Gastroesophageal sphincter (tissue), 4 donors: ENCODE measurements around the gene ETV6. TPM values are rescaled to one million over a fixed set of nuclear protein-coding genes. Genes with fewer than 3 reads are reported as not detected.

Experiments
- ATAC-seq: fragments of 150-250 bp; one replicate; pipeline ENCODE4 v1.9.1; 2016; ENCODE audit warnings: mild to moderate bottlenecking, moderate library complexity
- H3K27ac ChIP-seq, 4 donors: fragments of 200-600 bp; sonication (generic) in 3 of 4; 1 replicate in 3 of 4; 2 replicates in 1 of 4; pipeline ENCODE4 v1.5.1; 2016 to 2019
- H3K27me3 ChIP-seq: fragments of 200-600 bp; sonication (generic); one replicate; pipeline ENCODE4 v1.5.1; 2019
- H3K36me3 ChIP-seq, 2 donors: fragments of 200-600 bp; sonication (generic); one replicate each; pipeline ENCODE4 v1.5.1; 2019; ENCODE audit warnings: control low read depth in 1 of 2
- H3K4me1 ChIP-seq, 3 donors: fragments of 200-600 bp; sonication (generic); 1 replicate in 2 of 3; 2 replicates in 1 of 3; pipeline ENCODE4 v1.5.1; 2016 to 2019; ENCODE audit warnings: control low read depth in 2 of 3
- H3K4me3 ChIP-seq, 2 donors: fragments of 200-600 bp; sonication (generic); one replicate each; pipeline ENCODE4 v1.5.1; 2019; ENCODE audit warnings: mild to moderate bottlenecking in 1 of 2, moderate library complexity in 1 of 2
- H3K9me3 ChIP-seq, 3 donors: fragments of 200-600 bp; sonication (generic); one replicate each; pipeline ENCODE4 v1.5.1; 2017 to 2019; ENCODE audit warnings: control low read depth in 2 of 3
- CTCF ChIP-seq, 4 experiments: fragments of 200-600 bp in 2 of 4; fragments of 450-650 bp in 2 of 4; sonication (generic) in 1 of 4; IDR thresholded peaks; one replicate each; pipeline ENCODE4 v1.5.1; 2017 to 2019; ENCODE audit warnings: antibody characterized with exemption in 4 of 4, mild to moderate bottlenecking in 2 of 4, moderate library complexity in 2 of 4
- EP300 ChIP-seq: sonication (generic); formaldehyde crosslinking; IDR thresholded peaks from one replicate; pipeline ENCODE4 v1.6.1; 2017; ENCODE audit warnings: antibody characterized with exemption, mild to moderate bottlenecking
- POLR2A ChIP-seq, 2 donors: fragments of 450-650 bp; IDR thresholded peaks; one replicate each; pipeline ENCODE4 v1.6.1; 2017; ENCODE audit warnings: antibody characterized with exemption in 2 of 2, mild to moderate bottlenecking in 2 of 2, moderate library complexity in 1 of 2
- POLR2AphosphoS5 ChIP-seq: sonication (generic); formaldehyde crosslinking; IDR thresholded peaks from one replicate; pipeline ENCODE4 v1.6.1; 2017; ENCODE audit warnings: antibody characterized with exemption
- WGBS, 2 donors: methylation state at CpG; one replicate each; pipeline ENCODE4 v1.1.5; 2018; ENCODE audit warnings: low coverage in 1 of 2; 5-methylcytosine and 5-hydroxymethylcytosine counted together
- total RNA-seq, 4 donors: library from RNA; depleted of rRNA; stranded (reverse); fragments of >200 nt; gene quantifications; one replicate each; pipeline ENCODE4 v1.1.0, GENCODE V29; 2016

Gene ETV6
- total RNA-seq, 4 donors from 2014 or later = 18.7 to 30.1 (median 21.1) TPM

- H3K9me3 ChIP-seq = no peaks in the 10 kb centered on the region
- ATAC-seq = no peak
- peak overlapping the region; percentile 90 to 95 (median 92) for H3K27ac ChIP-seq
- 27 to 39% methylated on average over 6 of the region's 6 CpGs for WGBS, 2 donors
- TF ChIP-seq EP300 (no peak), POLR2AphosphoS5 (no peak), CTCF (IDR thresholded peaks at IDR 0.05) (no peak), POLR2A (IDR thresholded peaks at IDR 0.05) (no peak)
- no peaks in the 10 kb centered on the region for H3K36me3 ChIP-seq
- peaks cover 18 to 87% (median 19%) of the 10 kb centered on the region in 3 donors for H3K4me1 ChIP-seq
- no peak overlapping the region for H3K4me3 ChIP-seq
- H3K27me3 ChIP-seq = no peaks in the 10 kb centered on the region
Observed at GRCh38 chr12:11795913-11796459, 146.5 kb downstream of the ETV6 start.

GRCh38 chr12:11797317-11797913 lies 147.9 kb downstream of the ETV6 start:
- peaks cover 17 to 80% (median 19%) of the 10 kb centered on the region in 3 donors for H3K4me1 ChIP-seq
- no peaks in the 10 kb centered on the region for H3K9me3 ChIP-seq
- H3K27ac ChIP-seq = peak overlapping the region; percentile 90 to 95 (median 92)
- no peaks in the 10 kb centered on the region for H3K36me3 ChIP-seq
- no peak for ATAC-seq
- H3K27me3 ChIP-seq = no peaks in the 10 kb centered on the region
- H3K4me3 ChIP-seq = no peak overlapping the region
- 22 to 40% methylated on average over 1 to 5 of the region's 5 CpGs for WGBS, 2 donors
- TF ChIP-seq POLR2AphosphoS5 = peak; percentile 74
- no peak for TF ChIP-seq CTCF (IDR thresholded peaks at IDR 0.05)
- TF ChIP-seq POLR2A (IDR thresholded peaks at IDR 0.05) = no peak
- TF ChIP-seq EP300 = no peak

- 62 to 68% methylated on average over 7 of the region's 7 CpGs for WGBS, 2 donors
- Histone ChIP-seq H3K27ac (peak overlapping the region; percentile 90 to 95 (median 92)), H3K36me3 (no peaks in the 10 kb centered on the region), H3K27me3 (no peaks in the 10 kb centered on the region), H3K4me1 (peaks cover 15 to 80% (median 17%) of the 10 kb centered on the region in 3 donors), H3K4me3 (no peak overlapping the region), H3K9me3 (no peaks in the 10 kb centered on the region)
- ATAC-seq = no peak
- TF ChIP-seq EP300 = no peak
- no peak for TF ChIP-seq CTCF (IDR thresholded peaks at IDR 0.05)
- no peak for TF ChIP-seq POLR2AphosphoS5
- TF ChIP-seq POLR2A (IDR thresholded peaks at IDR 0.05) = no peak
Observed at GRCh38 chr12:11798006-11798708, 148.7 kb downstream of the ETV6 start.

DNA sequence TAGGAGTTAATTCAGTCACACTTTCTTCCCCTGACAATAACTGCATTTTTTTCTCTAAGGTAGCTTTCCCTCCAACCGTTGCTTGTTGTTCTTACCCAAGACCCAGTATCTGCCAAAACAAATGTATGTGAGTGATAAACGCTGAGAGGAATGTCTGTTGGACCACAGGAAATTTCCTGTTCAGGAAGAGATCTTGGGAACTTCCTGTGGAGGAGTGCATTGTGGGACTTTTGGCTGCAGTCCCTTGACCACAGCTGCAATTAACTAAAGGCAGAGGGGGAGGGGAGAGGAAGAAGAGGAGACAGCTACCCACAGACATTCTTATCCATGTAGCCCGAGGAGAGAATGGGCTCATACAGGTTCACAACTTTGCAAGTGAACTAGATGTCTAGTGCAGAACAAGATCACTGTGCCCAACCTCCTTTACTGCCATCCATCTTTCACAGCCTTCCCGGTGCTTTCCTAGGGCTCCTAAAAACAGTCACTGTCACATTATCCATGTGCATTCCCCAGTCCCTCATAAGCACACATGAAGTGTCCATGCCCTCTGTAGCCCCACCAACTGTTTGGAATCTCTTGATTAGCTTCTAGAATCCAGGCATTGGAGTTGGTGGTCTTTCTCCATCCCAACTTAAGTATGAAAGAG lies 149.5 kb downstream of the ETV6 start:
- TF ChIP-seq CTCF (IDR thresholded peaks at IDR 0.05) (no peak), POLR2A (IDR thresholded peaks at IDR 0.05) (no peak), EP300 (no peak), POLR2AphosphoS5 (no peak)
- peaks cover 15 to 73% (median 16%) of the 10 kb centered on the region in 3 donors for H3K4me1 ChIP-seq
- ATAC-seq = no peak

More for the DNA sequence above, 149.5 kb downstream of the ETV6 start:
- no peaks in the 10 kb centered on the region for H3K9me3 ChIP-seq
- H3K27me3 ChIP-seq = no peaks in the 10 kb centered on the region
- peak overlapping the region; percentile 90 to 95 (median 92) for H3K27ac ChIP-seq
- 34 to 40% methylated on average over 4 of the region's 4 CpGs for WGBS, 2 donors
- no peaks in the 10 kb centered on the region for H3K36me3 ChIP-seq
- H3K4me3 ChIP-seq = no peak overlapping the region
